ENCODE measurements around the gene CLIC6. TPM values are rescaled to one million over a fixed set of nuclear protein-coding genes. Genes with fewer than 3 reads are reported as not detected.

Gene CLIC6
- total and polyA plus RNA-seq, 2 of the 4 experiments (the other 2 are of a cell fraction) = not detected

GRCh38 chr21:34734696-34735095, 65.9 kb downstream of the CLIC6 start:
- Histone ChIP-seq H3K27ac (ENCODE audit: insufficient read depth, low read length) (no peak overlapping the region), H3K27me3 (ENCODE audit: control insufficient read depth, insufficient read depth, low read length) (peaks cover 15% of the 10 kb centered on the region), H2AK5ac (ENCODE audit: low read depth, low read length) (no peak overlapping the region), H2BK120ac (ENCODE audit: low read depth, low read length) (no peak overlapping the region), H3K4me2 (ENCODE audit: low read depth, low read length) (no peak overlapping the region), H3K56ac (ENCODE audit: extremely low read depth, insufficient read depth, low read length) (no peak overlapping the region), H3K4ac (ENCODE audit: low read depth, low read length) (no peak overlapping the region), H4K20me1 (ENCODE audit: insufficient read depth, low read length) (no peaks in the 10 kb centered on the region), H4K91ac (ENCODE audit: insufficient read depth, low read depth, low read length) (no peak overlapping the region), H4K8ac (ENCODE audit: low read depth in 2 of 2, low read length in 2 of 2) (no peak overlapping the region), H3K4me1 (ENCODE audit: control insufficient read depth, insufficient read depth, low read length) (peaks cover 2% of the 10 kb centered on the region; the same call in 1 of the 2 replicates), H3K23ac (ENCODE audit: low read depth, low read length) (no peak overlapping the region), H3K9me1 (ENCODE audit: insufficient read depth, low read length) (no peaks in the 10 kb centered on the region), H3K79me1 (ENCODE audit: low read depth in 1 of 2, low read length in 2 of 2) (no peaks in the 10 kb centered on the region), H2AK9ac (replicated peaks; ENCODE audit: low read depth, low read length, poor library complexity) (no peak overlapping the region), H3K4me3 (ENCODE audit: insufficient read depth, low read depth, low read length) (no peak overlapping the region), H4K5ac (ENCODE audit: low read depth, low read length) (no peak overlapping the region), H2BK20ac (ENCODE audit: low read depth, low read length) (no peak overlapping the region), H3K9me3 (ENCODE audit: control insufficient read depth, insufficient read depth, low read length) (no peaks in the 10 kb centered on the region), H3K14ac (replicated peaks; ENCODE audit: low read depth, low read length) (no peak overlapping the region), H2BK15ac (ENCODE audit: low read depth, low read length) (no peak overlapping the region), H3K18ac (ENCODE audit: low read depth, low read length) (no peak overlapping the region), H3K36me3 (ENCODE audit: control insufficient read depth, insufficient read depth, low read length) (no peaks in the 10 kb centered on the region), H2BK5ac (ENCODE audit: low read depth, low read length, poor library complexity, severe bottlenecking) (no peak overlapping the region), H2AFZ (replicated peaks; ENCODE audit: low read length, poor library complexity) (no peak overlapping the region), H3K9ac (ENCODE audit: low read depth, low read length) (no peak overlapping the region)
- TF ChIP-seq CTCF (conservative IDR thresholded peaks at IDR 0.05; ENCODE audit: low read depth, low read length) = no peak
- no peak for TF ChIP-seq CEBPB (IDR thresholded peaks at IDR 0.05; ENCODE audit: low read depth, low read length)
- no peak for TF ChIP-seq RCOR1 (IDR thresholded peaks at IDR 0.05; ENCODE audit: insufficient replicate concordance, low read length)
- TF ChIP-seq RFX5 (IDR thresholded peaks at IDR 0.05; ENCODE audit: low read depth, low read length) = no peak
- no peak for TF ChIP-seq POLR2A (IDR thresholded peaks at IDR 0.05; ENCODE audit: low read depth, low read length)
- no peak for TF ChIP-seq MAZ (IDR thresholded peaks at IDR 0.05; ENCODE audit: borderline replicate concordance, low read depth, low read length)
- TF ChIP-seq MXI1 (IDR thresholded peaks at IDR 0.05; ENCODE audit: borderline replicate concordance, low read depth, low read length) = no peak
- TF ChIP-seq CHD1 (IDR thresholded peaks at IDR 0.05; ENCODE audit: low read depth, low read length) = no peak
- no peak for TF ChIP-seq ELK1 (IDR thresholded peaks at IDR 0.05; ENCODE audit: borderline replicate concordance, low read depth, low read length)
- TF ChIP-seq RAD21 (IDR thresholded peaks at IDR 0.05; ENCODE audit: low read length) = no peak
- TF ChIP-seq NFE2L2 (IDR thresholded peaks at IDR 0.05; ENCODE audit: low read depth, low read length) = no peak
- no peak for TF ChIP-seq FOS (IDR thresholded peaks at IDR 0.05; ENCODE audit: low read depth, low read length)
- no peak for TF ChIP-seq BHLHE40 (IDR thresholded peaks at IDR 0.05; ENCODE audit: low read depth, low read length)
- no peak for TF ChIP-seq USF2 (IDR thresholded peaks at IDR 0.05; ENCODE audit: low read depth, low read length)
- no peak for TF ChIP-seq SMC3 (IDR thresholded peaks at IDR 0.05; ENCODE audit: low read depth, low read length)
- no peak for TF ChIP-seq MAFK (IDR thresholded peaks at IDR 0.05; ENCODE audit: low read depth, low read length)
- BruUV-seq (replicated peaks) = no TSS peak
- intact Hi-C loops (cut with micrococcal nuclease) = no loop called here
- ChIA-PET POLR2A (ENCODE audit: unreplicated experiment) (no interaction called here), CTCF (interaction anchor here (1.1 kb wide), 1 partner anchor 11 kb away, joined by 3 read pairs; no protein-coding TSS in a partner anchor)
- WGBS, 2 experiments (ENCODE audit: extremely low coverage in 2 of 2, insufficient read length in 1 of 2) = 94% methylated on average over 3 of the region's 7 CpGs; no CpG with 5 or more reads in 1 of the 2 experiments
- in situ Hi-C loops (cut with MboI; ENCODE audit: low sequenced_read_pairs) = loop anchor here (25.0 kb wide), 2 partner anchors 678 to 1203 kb away; no protein-coding TSS in a partner anchor
- DNase-seq (no peak), ATAC-seq (ENCODE audit: low read depth) (no peak)
- dilution Hi-C loops (cut with HindIII; ENCODE audit: low sequenced_read_pairs, unreplicated experiment) = no loop called here

Data from IMR-90 (cell line).